PC-9 (cell line): ENCODE results near the gene MALAT1. TPM values are rescaled to one million over a fixed set of nuclear protein-coding genes. Genes with fewer than 3 reads are reported as not detected.

Source experiments
- BruUV-seq: library from RNA; stranded (reverse); fragments of 400-500 nt; replicated peaks from 2 replicates; lab custom pipeline; 2021; lab: Mats Ljungman, UMichigan
- CTCF ChIA-PET: fragments of 300-600 bp; sonication (Branson Sonifier 250); formaldehyde crosslinking; loops from one replicate; lab custom pipeline; 2022; ENCODE audit warnings: antibody characterized with exemption; lab: Charles Lee
- POLR2A ChIA-PET: fragments of 300-600 bp; sonication (Branson Sonifier 250); formaldehyde crosslinking; loops from one replicate; lab custom pipeline; 2022; ENCODE audit warnings: antibody characterized with exemption; ENCODE audit not compliant: unreplicated experiment; lab: Charles Lee
- DNase-seq, 2 experiments: peaks; one replicate each; pipeline versions ENCODE4 v3.0.0 to v3.0.0-alpha.2; 2015 to 2022; ENCODE audit warnings: mixed read lengths in 1 of 2
- H2AFZ ChIP-seq: fragments of 200-600 bp; sonication (generic); 2 replicates; pipeline ENCODE4 v1.8.1; 2017; ENCODE audit warnings: antibody characterized with exemption
- H3F3A ChIP-seq: fragments of 200-600 bp; sonication (generic); 2 replicates; pipeline ENCODE4 v1.8.1; 2017; ENCODE audit warnings: antibody characterized with exemption, mild to moderate bottlenecking, low read depth; ENCODE audit not compliant: insufficient read depth
- H3K27ac ChIP-seq: fragments of 200-600 bp; sonication (generic); 2 replicates; pipeline ENCODE4 v1.6.1; 2016; ENCODE audit warnings: mixed run types
- H3K27me3 ChIP-seq: fragments of 200-600 bp; sonication (generic); 2 replicates; pipeline ENCODE4 v1.6.1; 2016; ENCODE audit warnings: low read depth, mixed run types; ENCODE audit not compliant: insufficient read depth
- H3K36me3 ChIP-seq: fragments of 200-600 bp; sonication (generic); 2 replicates; pipeline ENCODE4 v1.6.1; 2016; ENCODE audit warnings: low read depth, mixed run types
- H3K4me1 ChIP-seq: fragments of 200-600 bp; sonication (generic); replicated peaks from 2 replicates; pipeline ENCODE4 v1.6.1; 2016; ENCODE audit warnings: mixed run types; ENCODE audit not compliant: insufficient read depth
- H3K4me2 ChIP-seq: fragments of 200-600 bp; sonication (generic); 2 replicates; pipeline ENCODE4 v1.6.1; 2017; ENCODE audit warnings: mixed run types
- H3K4me3 ChIP-seq: fragments of 200-600 bp; sonication (generic); 2 replicates; pipeline ENCODE4 v1.6.1; 2016; ENCODE audit warnings: mixed run types
- H3K79me2 ChIP-seq: fragments of 200-600 bp; sonication (generic); 2 replicates; pipeline ENCODE4 v1.6.1; 2017; ENCODE audit warnings: low read depth, mixed run types
- H3K9me2 ChIP-seq: fragments of 200-600 bp; sonication (generic); 2 replicates; pipeline ENCODE4 v1.8.1; 2017; ENCODE audit warnings: mild to moderate bottlenecking; ENCODE audit not compliant: insufficient read depth
- H3K9me3 ChIP-seq: fragments of 200-600 bp; sonication (generic); 2 replicates; pipeline ENCODE4 v1.8.1; 2016; ENCODE audit warnings: low read depth; ENCODE audit not compliant: insufficient read depth
- H4K20me1 ChIP-seq: fragments of 200-600 bp; sonication (generic); 2 replicates; pipeline ENCODE4 v1.8.1; 2017; ENCODE audit not compliant: insufficient read depth
- EZH2 ChIP-seq: fragments of 200-600 bp; sonication (generic); IDR thresholded peaks from 2 replicates; pipeline ENCODE4 v1.8.0; 2017; ENCODE audit warnings: antibody characterized with exemption, low read depth
- intact Hi-C: fragments of 100-400 bp; cut with micrococcal nuclease; formaldehyde crosslinking; loops from one replicate; pipeline ENCODE4 v1.10.0; 2022; ENCODE audit not compliant: unreplicated experiment
- total RNA-seq: library from RNA; stranded (reverse); gene quantifications from 2 replicates; pipeline ENCODE4 v1.2.3, GENCODE V29; 2021
- TF ChIP-seq, protein P1 (sequence below): fragments of 200-600 bp; sonication (generic); conservative IDR thresholded peaks from 2 replicates; pipeline ENCODE4 v1.6.1; 2017; ENCODE audit warnings: mixed run types, antibody characterized with exemption, mild to moderate bottlenecking, moderate library complexity

The MALAT1 gene
- total RNA-seq, 1 experiment from 2014 or later: 6,494 TPM

- H3K79me2 ChIP-seq: no peaks in the 10 kb centered on the region
- H3K4me2 ChIP-seq: peak overlapping the region; percentile 70
- CTCF ChIA-PET: interaction anchor here (1.2 to 4.4 kb wide), 2 partner anchors 13 to 19 kb away, joined by 9 to 18 read pairs; no protein-coding TSS in a partner anchor
These were observed 7.7 kb upstream of the MALAT1 start for GRCh38 chr11:65491163-65491465.

GRCh38 chr11:65491614-65492386, 7.0 kb upstream of the MALAT1 start:
- Histone ChIP-seq H2AFZ (no peak overlapping the region), H3K27ac (peak overlapping the region; percentile 88), H3K4me1 (peaks cover 86% of the 10 kb centered on the region), H3K4me3 (no peak overlapping the region), H3K4me2 (peak overlapping the region; percentile 70), H3K79me2 (peaks cover 3% of the 10 kb centered on the region; the same call in 1 of the 2 replicates), H3F3A (peaks cover 70% of the 10 kb centered on the region), H3K27me3 (no peaks in the 10 kb centered on the region), H3K36me3 (no peaks in the 10 kb centered on the region), H3K9me3 (no peaks in the 10 kb centered on the region), H4K20me1 (no peaks in the 10 kb centered on the region), H3K9me2 (no peaks in the 10 kb centered on the region)
- ChIA-PET CTCF (interaction anchor here (0.6 to 4.4 kb wide), 4 partner anchors 14 to 216 kb away, joined by 3 to 18 read pairs (median 7); no protein-coding TSS in a partner anchor), POLR2A (interaction anchor here (0.5 to 3.6 kb wide), 17 partner anchors 9 to 916 kb away, joined by 3 to 41 read pairs (median 7); partner anchors contain the start of genes FAM89B and NEAT1)
- intact Hi-C loops: loop anchor here (10.0 kb wide), 1 partner anchor 293 kb away; the partner anchor contains the start of genes AP5B1 and OVOL1
- TF ChIP-seq EZH2: no peak
- TF ChIP-seq, protein P1, sequence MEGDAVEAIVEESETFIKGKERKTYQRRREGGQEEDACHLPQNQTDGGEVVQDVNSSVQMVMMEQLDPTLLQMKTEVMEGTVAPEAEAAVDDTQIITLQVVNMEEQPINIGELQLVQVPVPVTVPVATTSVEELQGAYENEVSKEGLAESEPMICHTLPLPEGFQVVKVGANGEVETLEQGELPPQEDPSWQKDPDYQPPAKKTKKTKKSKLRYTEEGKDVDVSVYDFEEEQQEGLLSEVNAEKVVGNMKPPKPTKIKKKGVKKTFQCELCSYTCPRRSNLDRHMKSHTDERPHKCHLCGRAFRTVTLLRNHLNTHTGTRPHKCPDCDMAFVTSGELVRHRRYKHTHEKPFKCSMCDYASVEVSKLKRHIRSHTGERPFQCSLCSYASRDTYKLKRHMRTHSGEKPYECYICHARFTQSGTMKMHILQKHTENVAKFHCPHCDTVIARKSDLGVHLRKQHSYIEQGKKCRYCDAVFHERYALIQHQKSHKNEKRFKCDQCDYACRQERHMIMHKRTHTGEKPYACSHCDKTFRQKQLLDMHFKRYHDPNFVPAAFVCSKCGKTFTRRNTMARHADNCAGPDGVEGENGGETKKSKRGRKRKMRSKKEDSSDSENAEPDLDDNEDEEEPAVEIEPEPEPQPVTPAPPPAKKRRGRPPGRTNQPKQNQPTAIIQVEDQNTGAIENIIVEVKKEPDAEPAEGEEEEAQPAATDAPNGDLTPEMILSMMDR: no peak
- peak; percentile 93 to 97 for DNase-seq
- BruUV-seq: TSS peak; percentile 17

More at GRCh38 chr11:65491163-65491465, 7.7 kb upstream of the MALAT1 start:
- Histone ChIP-seq H3K36me3 (no peaks in the 10 kb centered on the region), H3K9me2 (no peaks in the 10 kb centered on the region), H3K4me3 (no peak overlapping the region), H3K27me3 (no peaks in the 10 kb centered on the region), H3K4me1 (peaks cover 86% of the 10 kb centered on the region), H4K20me1 (no peaks in the 10 kb centered on the region), H3K9me3 (no peaks in the 10 kb centered on the region), H3F3A (peaks cover 68% of the 10 kb centered on the region), H3K27ac (peak overlapping the region; percentile 88), H2AFZ (no peak overlapping the region)
- BruUV-seq: no TSS peak
- TF ChIP-seq, protein P1: no peak
- no peak for TF ChIP-seq EZH2
- POLR2A ChIA-PET: interaction anchor here (0.6 to 3.6 kb wide), 8 partner anchors 11 to 71 kb away, joined by 3 to 41 read pairs (median 10); partner anchors contain the start of gene NEAT1
- intact Hi-C loops: loop anchor here (10.0 kb wide), 1 partner anchor 294 kb away; the partner anchor contains the start of genes AP5B1 and OVOL1
- DNase-seq: no peak

DNA sequence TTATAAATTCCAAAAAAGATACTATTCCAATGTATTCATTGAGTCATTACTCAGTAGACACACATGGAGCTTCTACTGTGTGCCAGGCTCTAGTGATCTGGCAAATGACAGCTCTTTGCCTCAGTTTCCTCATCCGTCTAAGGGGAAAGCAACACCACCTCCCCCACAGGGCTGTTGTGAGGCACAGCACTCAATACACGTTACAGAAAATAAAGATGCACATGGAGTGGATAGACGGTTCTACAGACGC, 6.5 kb upstream of the MALAT1 start:
- no peak for TF ChIP-seq EZH2
- TF ChIP-seq, protein P1: no peak
- no TSS peak for BruUV-seq
- DNase-seq: no peak
- Histone ChIP-seq H3K27me3 (no peaks in the 10 kb centered on the region), H3K4me1 (peaks cover 86% of the 10 kb centered on the region), H3K79me2 (peaks cover 6% of the 10 kb centered on the region; the same call in 1 of the 2 replicates), H3K27ac (peak overlapping the region; percentile 88), H3K9me3 (no peaks in the 10 kb centered on the region), H3K4me3 (no peak overlapping the region), H3K36me3 (no peaks in the 10 kb centered on the region), H4K20me1 (no peaks in the 10 kb centered on the region), H2AFZ (no peak overlapping the region), H3K9me2 (no peaks in the 10 kb centered on the region), H3F3A (peaks cover 67% of the 10 kb centered on the region), H3K4me2 (peak overlapping the region; percentile 70)
- intact Hi-C loops: loop anchor here (10.0 kb wide), 1 partner anchor 292 kb away; the partner anchor contains the start of genes AP5B1 and OVOL1
- CTCF ChIA-PET: interaction anchor here (0.6 to 4.4 kb wide), 4 partner anchors 14 to 217 kb away, joined by 3 to 18 read pairs (median 7); no protein-coding TSS in a partner anchor
- POLR2A ChIA-PET: interaction anchor here (0.5 to 3.6 kb wide), 12 partner anchors 9 to 301 kb away, joined by 3 to 41 read pairs (median 8); partner anchors contain the start of gene FAM89B
